ENCODE results near the gene RCBTB2.

- TF ChIP-seq POLR2A (IDR thresholded peaks at IDR 0.05) (no peak), CTCF (IDR thresholded peaks at IDR 0.05) (no peak)
Observed at GRCh38 chr13:48497669-48498068, 35.2 kb downstream of the RCBTB2 start.

Measured in testis (tissue), 2 donors.